GM19452 (cell line): ENCODE data around the gene COL8A1.
"Not testable (repeated sequence)": the region's sequence is repeated elsewhere in the genome, so short reads cannot be mapped to it uniquely, and the experiment has no call there.

ENCODE experiments used
- ATAC-seq: cut with Tn5 transposase; IDR thresholded peaks from one replicate; pipeline ENCODE4 v1.9.1; 2021; ENCODE audit not compliant: unreplicated experiment

COL8A1 gene

DNA sequence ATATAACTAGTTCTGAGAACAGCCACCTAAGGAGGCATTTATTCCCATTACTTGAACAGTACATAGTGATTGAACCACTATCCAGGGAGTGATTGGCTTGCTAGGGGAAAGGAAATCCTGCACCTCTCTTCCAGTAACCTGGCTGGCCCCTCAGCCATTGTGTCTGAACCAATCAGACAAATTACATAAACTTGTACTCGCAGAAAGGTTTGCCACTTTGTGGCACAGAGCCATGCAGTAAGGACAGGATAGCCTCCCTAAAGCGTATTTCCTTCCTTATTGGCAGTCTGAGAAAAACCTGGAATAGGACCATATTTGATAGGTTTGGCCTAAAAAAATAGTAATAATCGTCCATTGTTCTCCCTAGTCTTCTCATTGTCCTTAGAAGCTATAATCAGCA is 198.3 kb downstream of the COL8A1 start:
- ATAC-seq: no peak

DNA sequence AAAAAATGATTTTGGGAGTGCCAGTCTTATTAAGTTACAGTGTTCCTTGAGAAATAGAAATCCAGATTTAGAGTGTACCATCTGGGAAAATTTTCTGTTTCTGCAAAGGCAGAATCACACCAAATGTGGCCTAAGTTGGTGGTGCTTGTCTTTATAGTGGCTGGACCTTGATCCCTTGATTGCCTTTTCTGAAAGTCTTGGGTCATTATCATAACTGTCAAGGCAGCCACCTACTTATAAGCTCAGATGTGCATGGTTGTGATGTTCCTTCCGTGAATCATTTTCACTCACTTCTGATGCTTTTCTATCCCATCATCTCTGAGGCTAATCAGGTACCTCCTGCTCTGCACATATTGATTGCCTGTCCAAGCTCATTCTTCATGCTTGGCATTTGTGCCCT is 199.3 kb downstream of the COL8A1 start:
- no peak for ATAC-seq

DNA sequence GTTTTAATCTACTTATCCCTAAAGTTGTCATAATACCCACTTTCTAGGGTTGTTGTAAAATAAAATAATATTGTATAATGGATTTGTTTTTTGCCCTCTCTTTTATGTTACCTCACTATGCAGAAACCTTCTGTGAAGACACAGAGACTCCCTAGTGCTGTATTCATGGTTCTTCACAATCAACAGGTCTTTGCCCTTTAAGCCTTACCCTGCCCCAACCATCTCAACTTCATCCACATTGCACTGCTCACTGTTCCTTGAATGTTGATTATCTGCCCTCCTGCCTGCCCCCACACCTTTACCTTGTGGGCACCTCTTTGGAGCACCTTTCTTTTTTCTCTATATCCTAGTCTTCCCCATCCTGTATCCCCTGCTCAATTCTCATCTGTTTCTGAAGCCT is 200.4 kb downstream of the COL8A1 start:
- no peak for ATAC-seq

DNA sequence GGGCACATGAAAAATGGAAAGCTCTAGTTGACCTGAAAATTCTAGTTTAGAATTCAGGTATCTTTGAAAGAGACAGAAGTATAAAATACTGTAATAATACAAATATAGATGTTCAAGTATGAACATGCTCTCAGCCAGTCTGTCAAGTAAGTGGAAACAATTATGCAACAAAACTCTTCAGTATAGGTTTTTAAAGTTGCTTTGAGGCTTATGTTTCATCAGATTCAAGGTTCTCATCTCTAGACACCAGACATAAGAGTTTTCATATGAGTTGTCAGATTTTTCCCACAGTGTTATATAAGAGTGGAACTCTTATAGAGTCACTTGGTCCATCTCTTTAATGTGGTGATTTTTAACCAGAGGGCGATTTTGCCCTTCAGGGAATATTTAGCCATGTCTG is 201.2 kb downstream of the COL8A1 start:
- no peak for ATAC-seq

DNA sequence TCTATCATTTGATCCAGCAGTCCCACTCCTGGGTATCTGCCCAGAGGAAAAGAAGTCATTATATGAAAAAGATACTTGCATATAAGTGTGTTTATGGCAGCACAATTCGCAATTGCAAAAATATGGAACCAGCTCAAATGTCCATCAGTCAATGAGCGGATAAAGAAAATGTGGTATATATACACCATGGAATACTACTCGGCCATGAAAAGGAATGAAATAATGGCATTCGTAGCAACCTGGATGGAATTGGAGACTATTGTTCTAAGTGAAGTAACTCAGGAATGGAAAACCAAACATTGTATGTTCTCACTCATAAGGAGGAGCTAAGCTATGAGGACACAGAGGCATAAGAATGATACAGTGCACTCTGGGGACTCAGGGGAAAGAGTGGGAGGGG is 203.6 kb downstream of the COL8A1 start:
- not testable (repeated sequence) for ATAC-seq

DNA sequence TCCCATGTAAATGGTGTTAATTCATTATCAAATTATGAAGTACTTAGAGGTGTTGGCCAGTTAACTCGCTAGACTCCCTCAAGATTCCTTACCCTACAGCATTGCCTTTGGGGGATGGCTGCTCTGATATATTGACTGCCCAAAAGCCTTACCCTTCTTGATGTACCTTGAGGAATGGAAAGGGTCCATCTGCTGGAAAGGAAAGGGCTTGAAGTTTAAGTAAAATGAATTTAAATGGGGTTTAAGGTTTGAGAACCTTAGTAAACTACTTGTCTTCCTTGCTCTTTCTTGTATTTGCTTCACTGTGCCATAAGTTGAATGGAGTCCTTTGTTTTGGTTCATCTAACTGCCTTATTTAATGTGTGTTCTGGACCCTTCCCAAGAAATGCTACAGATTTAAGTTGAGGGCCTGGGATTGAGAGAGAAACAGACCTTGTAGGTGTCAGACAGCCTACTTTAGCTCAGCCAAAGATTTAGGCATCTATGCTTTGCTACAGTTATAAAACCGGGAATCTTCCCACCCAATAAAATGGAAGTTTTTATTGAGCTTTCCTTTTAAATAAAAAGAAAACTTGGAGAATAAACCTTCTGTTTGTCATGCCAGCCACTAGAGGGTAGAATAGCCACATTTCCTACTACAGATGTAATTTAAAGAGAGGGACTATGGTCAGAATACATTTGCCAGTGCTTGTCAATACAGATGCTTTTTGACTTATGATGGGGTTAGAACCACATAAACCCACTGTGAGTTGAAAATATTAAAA is 204.6 kb downstream of the COL8A1 start:
- no peak for ATAC-seq

DNA sequence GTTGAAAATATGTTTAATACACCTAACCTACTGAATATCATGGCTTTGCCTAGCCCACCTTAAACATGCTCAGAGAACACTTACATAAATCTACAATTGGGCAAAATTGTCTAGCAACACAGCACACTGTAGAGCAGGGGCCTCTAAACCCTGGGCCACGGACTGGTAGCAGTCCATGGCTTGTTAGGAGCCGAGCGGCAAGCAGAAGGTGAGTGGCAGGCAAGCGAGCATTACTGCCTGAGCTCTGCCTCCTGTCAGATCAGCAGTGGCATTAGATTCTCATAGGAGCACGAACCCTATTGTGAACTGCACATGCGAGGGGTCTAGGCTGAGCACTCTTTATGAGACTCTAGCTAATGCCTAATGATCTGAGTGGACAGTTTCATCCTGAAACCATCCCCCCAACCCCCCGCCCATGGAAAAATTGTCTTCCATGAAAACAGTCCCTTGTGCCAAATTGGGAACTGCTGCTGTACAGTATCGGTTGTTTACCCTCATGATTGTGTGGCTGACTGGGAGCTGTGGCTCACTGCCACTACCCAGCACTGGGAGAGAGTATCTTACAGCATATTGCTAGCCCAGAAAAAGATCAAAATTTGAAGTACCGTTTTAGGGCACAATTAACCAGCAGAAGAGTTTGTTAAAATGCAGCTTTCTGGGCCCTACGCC is 205.3 kb downstream of the COL8A1 start:
- no peak for ATAC-seq

DNA sequence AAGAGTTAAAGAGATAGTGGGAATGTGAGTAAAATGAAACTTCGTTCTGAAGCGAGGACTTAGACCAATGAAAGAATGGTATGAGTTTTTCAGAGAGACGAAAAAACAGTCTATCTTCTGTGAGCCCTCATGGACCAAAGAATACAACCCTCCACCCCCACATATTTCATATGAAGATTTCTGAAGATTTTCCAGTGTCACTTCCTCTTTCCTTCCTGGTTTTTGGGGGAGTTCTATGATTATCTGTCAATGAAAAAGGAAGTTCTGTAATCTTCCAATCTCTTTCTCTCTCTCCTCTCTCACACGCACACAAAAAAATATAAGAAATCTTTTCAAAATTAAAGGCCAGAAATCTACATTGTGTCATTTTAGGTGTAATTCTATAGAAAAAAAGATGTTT is 206.9 kb downstream of the COL8A1 start:
- no peak for ATAC-seq

DNA sequence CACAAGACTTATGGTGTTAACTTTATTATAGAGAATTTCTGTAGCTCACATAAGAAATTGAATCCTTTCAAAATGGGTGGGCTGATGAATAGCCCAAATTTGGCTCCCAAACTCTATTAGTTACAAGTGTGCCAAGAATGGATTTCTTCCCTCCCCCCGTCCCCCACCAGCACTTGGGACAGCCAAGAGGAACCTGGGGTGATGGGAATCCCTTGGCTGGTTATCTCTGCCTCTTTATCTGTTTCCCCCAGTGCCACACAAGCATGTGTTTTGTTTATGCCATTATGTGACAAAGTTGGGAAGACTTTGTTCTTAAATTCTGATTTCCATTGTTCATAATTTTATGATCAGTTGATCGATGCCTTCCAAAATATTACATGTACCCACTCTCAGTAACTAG is 207.6 kb downstream of the COL8A1 start:
- no peak for ATAC-seq

DNA sequence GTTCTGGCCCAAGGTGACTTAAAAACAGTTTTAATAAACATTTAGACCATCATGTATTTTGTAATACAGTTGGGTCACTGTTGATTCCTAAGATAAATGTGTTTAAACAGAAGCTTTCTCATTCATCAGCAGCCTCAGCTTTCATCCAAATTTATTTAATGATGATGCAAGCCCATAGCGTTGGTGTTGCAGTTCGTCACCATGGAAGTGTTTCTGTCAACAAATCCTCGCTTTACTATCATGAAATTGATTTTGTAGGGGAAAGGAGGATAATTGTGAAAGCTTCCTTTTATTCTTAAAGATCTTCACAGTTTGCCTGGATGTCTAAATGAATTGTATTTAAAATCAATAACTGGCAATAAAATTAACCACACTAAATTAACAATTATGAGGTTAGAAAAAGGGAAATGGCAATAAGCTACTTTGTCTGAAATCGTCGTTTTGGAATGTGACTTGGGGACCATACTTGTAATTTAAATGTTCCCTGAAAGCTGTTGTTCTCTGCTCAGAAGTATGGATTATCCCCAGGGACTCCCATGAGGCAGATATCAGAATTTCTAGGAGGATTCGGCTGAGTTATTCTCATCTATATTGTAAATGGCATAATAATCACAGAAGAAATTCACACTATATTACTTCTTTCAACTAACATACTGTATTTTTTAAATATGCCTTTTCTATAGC is 208.2 kb downstream of the COL8A1 start:
- ATAC-seq: no peak

DNA sequence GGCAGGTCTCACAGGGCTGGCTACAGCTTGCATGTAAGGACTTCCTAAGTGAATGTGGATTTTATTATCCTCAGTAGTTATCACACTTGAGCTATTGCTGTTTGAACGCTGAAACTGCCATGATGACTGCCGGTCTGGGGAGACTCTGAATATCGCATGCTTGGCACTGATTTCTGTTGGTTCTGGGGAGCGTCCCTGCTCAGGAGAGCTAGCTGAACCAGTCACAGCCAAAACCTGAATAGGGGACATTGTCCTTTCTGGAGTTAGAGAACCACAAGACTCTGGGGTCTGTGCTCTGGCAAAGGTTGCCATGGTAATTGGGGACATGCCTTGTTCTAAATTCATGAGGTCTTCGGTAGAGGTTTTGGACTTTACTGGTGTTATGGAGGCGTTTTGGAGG is 210.0 kb downstream of the COL8A1 start:
- ATAC-seq: no peak
